GM21576 (cell line): ENCODE results near the gene CALR3.
"Not testable (repeated sequence)": the region's sequence is repeated elsewhere in the genome, so short reads cannot be mapped to it uniquely, and the experiment has no call there.

Experiments
- ATAC-seq: cut with Tn5 transposase; IDR thresholded peaks from one replicate; pipeline ENCODE4 v1.9.1; 2021; ENCODE audit warnings: mild to moderate bottlenecking, moderate library complexity; ENCODE audit not compliant: unreplicated experiment

CALR3 gene

GRCh38 chr19:16497837-16498236 is 1.9 kb upstream of the CALR3 start:
- no peak for ATAC-seq

- no peak for ATAC-seq
Observed at GRCh38 chr19:16497042-16497441, 1.1 kb upstream of the CALR3 start.

GRCh38 chr19:16496613-16496983 is 631 bp upstream of the CALR3 start:
- no peak for ATAC-seq

- not testable (repeated sequence) for ATAC-seq
Observed at GRCh38 chr19:16486476-16486875, 9.5 kb downstream of the CALR3 start.

GRCh38 chr19:16482745-16483144 is 13.2 kb downstream of the CALR3 start:
- no peak for ATAC-seq

GRCh38 chr19:16477311-16477710 is 18.7 kb downstream of the CALR3 start:
- no peak for ATAC-seq

- no peak for ATAC-seq
Observed at GRCh38 chr19:16476401-16476800, 19.6 kb downstream of the CALR3 start.

GRCh38 chr19:16473875-16474392 is 22.0 kb downstream of the CALR3 start:
- ATAC-seq = no peak

- no peak for ATAC-seq
Observed at GRCh38 chr19:16472992-16473391, 23.0 kb downstream of the CALR3 start.

GRCh38 chr19:16472559-16472899 is 23.4 kb downstream of the CALR3 start:
- not testable (repeated sequence) for ATAC-seq

- ATAC-seq = peak; percentile 28
Observed at GRCh38 chr19:16470911-16471811, 24.8 kb downstream of the CALR3 start.

GRCh38 chr19:16470541-16470910 is 25.4 kb downstream of the CALR3 start:
- ATAC-seq = no peak

- no peak for ATAC-seq
Observed at GRCh38 chr19:16467581-16467980, 28.4 kb downstream of the CALR3 start.

GRCh38 chr19:16466802-16467427 is 29.1 kb downstream of the CALR3 start:
- not testable (repeated sequence) for ATAC-seq

GRCh38 chr19:16465239-16465638 is 30.7 kb downstream of the CALR3 start:
- no peak for ATAC-seq

- ATAC-seq = no peak
Observed at GRCh38 chr19:16463991-16464575, 31.9 kb downstream of the CALR3 start.

GRCh38 chr19:16463341-16463990 is 32.5 kb downstream of the CALR3 start:
- ATAC-seq = no peak

- ATAC-seq = no peak
Observed at GRCh38 chr19:16462757-16463250, 33.2 kb downstream of the CALR3 start.

GRCh38 chr19:16461630-16462051 is 34.3 kb downstream of the CALR3 start:
- no peak for ATAC-seq

- no peak for ATAC-seq
Observed at GRCh38 chr19:16460454-16460853, 35.5 kb downstream of the CALR3 start.

GRCh38 chr19:16459680-16460079 is 36.3 kb downstream of the CALR3 start:
- ATAC-seq = no peak
